ENCODE results near the gene GPATCH4. TPM values are rescaled to one million over a fixed set of nuclear protein-coding genes. Genes with fewer than 3 reads are reported as not detected.

GPATCH4 gene
- total and polyA plus RNA-seq, 10 of the 15 experiments (the other 5 are each of a cell fraction or from before 2014, with no cell fraction given) = 35.5 to 111 (median 73.9) TPM

GRCh38 chr1:156591432-156592157 is 9.7 kb downstream of the GPATCH4 start, which contains the start of gene NAXE (continued):
- TF ChIP-seq CEBPZ (IDR thresholded peaks at IDR 0.05; ENCODE audit: low read depth, low read length) = 0 out of 2 replicates have a peak, but pooled peaks have one; percentile 11
- peak; percentile 42; the same call in 1 of the 2 replicates for TF ChIP-seq RELB (IDR thresholded peaks at IDR 0.05; ENCODE audit: low read depth)
- TF ChIP-seq RB1 (IDR thresholded peaks at IDR 0.05; ENCODE audit: borderline replicate concordance) = peak; percentile 76; the same call in 1 of the 2 replicates
- TF ChIP-seq EGR1 (IDR thresholded peaks at IDR 0.05; ENCODE audit: borderline replicate concordance in 1 of 2, low read depth in 2 of 2, low read length in 2 of 2) = peak in 1 of 2 experiments; percentile 63; a peak in 2 of 3 replicates
- TF ChIP-seq ZBTB40 (IDR thresholded peaks at IDR 0.05; ENCODE audit: borderline replicate concordance) = peak; percentile 32; the same call in 1 of the 2 replicates
- TF ChIP-seq BCL3 (IDR thresholded peaks at IDR 0.05; ENCODE audit: borderline replicate concordance, insufficient read depth, low read depth, low read length, poor library complexity, severe bottlenecking) = peak; percentile 44
- TF ChIP-seq MLLT1 (IDR thresholded peaks at IDR 0.05) = 0 out of 2 replicates have a peak, but pooled peaks have one; percentile 17
- TF ChIP-seq SMC3 (IDR thresholded peaks at IDR 0.05; ENCODE audit: borderline replicate concordance, low read length) = no peak
- no peak for TF ChIP-seq ZNF592 (IDR thresholded peaks at IDR 0.05)
- TF ChIP-seq ATF7 (IDR thresholded peaks at IDR 0.05; ENCODE audit: low read depth) = no peak
